Astrocyte (in vitro differentiated cells and primary cell): ENCODE results near the gene GFRA1. TPM values are rescaled to one million over a fixed set of nuclear protein-coding genes. Genes with fewer than 3 reads are reported as not detected.
A peak's percentile ranks its signal among the peaks of the same experiment; 100 is the strongest.

Experiments
- DNase-seq: peaks from one replicate; pipeline ENCODE4 v3.0.0-alpha.2; 2010; ENCODE audit warnings: low read depth
- FAIRE-seq: peaks from 2 replicates; lab custom pipeline; 2011; peaks lifted over from hg19 to GRCh38; lab: Jason Lieb, UNC
- H2AFZ ChIP-seq: 2 replicates; pipeline ENCODE4 v1.6.0; 2012; ENCODE audit warnings: low read depth, low read length, inconsistent platforms
- H3K27ac ChIP-seq: 2 replicates; pipeline ENCODE4 v1.5.1; 2011; ENCODE audit warnings: low read depth, low read length, inconsistent platforms
- H3K27me3 ChIP-seq: 2 replicates; pipeline ENCODE4 v1.6.0; 2011; ENCODE audit warnings: low read length, inconsistent platforms; ENCODE audit not compliant: insufficient read depth
- H3K36me3 ChIP-seq: 2 replicates; pipeline ENCODE4 v1.5.1; 2011; ENCODE audit warnings: low read length, inconsistent platforms; ENCODE audit not compliant: insufficient read depth
- H3K4me1 ChIP-seq: 2 replicates; pipeline ENCODE4 v1.5.1; 2011; ENCODE audit warnings: low read length, inconsistent platforms; ENCODE audit not compliant: insufficient read depth
- H3K4me2 ChIP-seq: 2 replicates; pipeline ENCODE4 v1.6.0; 2012; ENCODE audit warnings: low read length, inconsistent platforms
- H3K4me3 ChIP-seq: 2 replicates; pipeline ENCODE4 v1.5.1; 2011; ENCODE audit warnings: low read depth, mild to moderate bottlenecking, low read length, inconsistent platforms; ENCODE audit not compliant: insufficient read depth
- H3K79me2 ChIP-seq: 2 replicates; pipeline ENCODE4 v1.6.0; 2012; ENCODE audit warnings: mild to moderate bottlenecking, low read length, inconsistent platforms; ENCODE audit not compliant: insufficient read depth
- H3K9ac ChIP-seq: 2 replicates; pipeline ENCODE4 v1.6.0; 2012; ENCODE audit warnings: mild to moderate bottlenecking, low read length, inconsistent platforms
- H3K9me3 ChIP-seq: 2 replicates; pipeline ENCODE4 v1.5.1; 2012; ENCODE audit warnings: low read depth, mild to moderate bottlenecking, low read length, inconsistent platforms; ENCODE audit not compliant: insufficient read depth
- H4K20me1 ChIP-seq: 2 replicates; pipeline ENCODE4 v1.6.0; 2012; ENCODE audit warnings: low read length, inconsistent platforms; ENCODE audit not compliant: insufficient read depth
- H3K27ac Mint-ChIP-seq: one replicate; pipeline ENCODE4 v1.8.0; 2021; ENCODE audit warnings: mild to moderate bottlenecking, mixed read lengths; ENCODE audit not compliant: unreplicated experiment
- H3K27me3 Mint-ChIP-seq: one replicate; pipeline ENCODE4 v1.8.0; 2021; ENCODE audit warnings: low read depth, mixed read lengths; ENCODE audit not compliant: unreplicated experiment
- H3K36me3 Mint-ChIP-seq: one replicate; pipeline ENCODE4 v1.8.0; 2021; ENCODE audit warnings: low read depth, mixed read lengths; ENCODE audit not compliant: unreplicated experiment
- H3K4me1 Mint-ChIP-seq: one replicate; pipeline ENCODE4 v1.8.0; 2021; ENCODE audit warnings: low read depth, mixed read lengths; ENCODE audit not compliant: unreplicated experiment
- H3K4me3 Mint-ChIP-seq: one replicate; pipeline ENCODE4 v1.8.0; 2021; ENCODE audit warnings: mild to moderate bottlenecking, moderate library complexity, mixed read lengths; ENCODE audit not compliant: unreplicated experiment
- H3K9me3 Mint-ChIP-seq: one replicate; pipeline ENCODE4 v1.8.0; 2021; ENCODE audit warnings: mild to moderate bottlenecking, mixed read lengths; ENCODE audit not compliant: unreplicated experiment
- EZH2 ChIP-seq: IDR thresholded peaks from 2 replicates; pipeline ENCODE4 v1.6.1; 2012; ENCODE audit warnings: mild to moderate bottlenecking, low read length, inconsistent platforms; ENCODE audit not compliant: insufficient read depth
- total RNA-seq: library from RNA; stranded (reverse); gene quantifications from 2 replicates; pipeline ENCODE4 v1.2.1, GENCODE V29; 2021
- TF ChIP-seq, protein P1 (sequence below): IDR thresholded peaks from 2 replicates; pipeline ENCODE4 v1.5.1; 2011; ENCODE audit warnings: low read depth, mild to moderate bottlenecking, inconsistent platforms, low read length, moderate library complexity; ENCODE audit not compliant: insufficient read depth

GFRA1 gene
- total RNA-seq, 1 donor from 2014 or later = 24.2 TPM

DNA sequence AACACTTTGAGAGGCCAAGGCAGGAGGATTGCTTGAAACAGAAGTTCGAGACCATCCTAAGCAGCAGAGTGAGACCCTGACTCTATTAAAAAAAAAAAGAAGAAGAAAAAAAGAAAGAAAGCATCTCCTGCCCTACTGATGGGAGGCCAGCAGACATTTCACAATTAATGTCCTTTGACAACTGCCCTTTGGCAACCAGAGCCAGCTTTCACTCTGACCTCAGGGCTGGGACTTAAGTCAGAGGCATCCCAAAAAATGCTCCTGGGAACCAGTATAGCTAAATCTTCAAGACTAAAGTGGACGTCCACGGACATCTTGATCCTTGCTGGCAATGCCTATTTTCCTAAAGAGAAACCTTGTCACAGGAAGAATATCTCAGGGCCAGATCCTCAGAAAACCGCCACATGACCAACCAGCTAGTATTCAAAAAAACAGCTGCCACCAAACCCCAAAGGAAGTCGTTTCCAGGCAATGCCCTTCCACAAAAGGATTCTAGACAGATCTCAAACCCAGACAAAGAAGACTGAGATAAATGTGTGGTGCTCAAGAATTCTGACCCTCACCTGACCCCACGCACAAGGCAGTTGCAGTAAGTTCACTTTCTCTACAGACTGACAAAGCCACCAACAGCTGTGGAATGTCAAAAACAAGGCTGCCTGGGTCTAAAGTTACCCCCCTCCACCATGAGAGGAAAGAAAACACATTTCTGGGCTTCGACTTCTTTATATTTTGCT lies 18.4 kb downstream of the GFRA1 start:
- Histone ChIP-seq H2AFZ (no peak overlapping the region), H3K4me1 (peaks cover 19% of the 10 kb centered on the region), H3K4me3 (no peak overlapping the region), H3K9me3 (no peaks in the 10 kb centered on the region), H3K36me3 (no peaks in the 10 kb centered on the region), H4K20me1 (no peaks in the 10 kb centered on the region), H3K4me2 (peak overlapping the region; percentile 30), H3K27ac (no peak overlapping the region), H3K9ac (no peak overlapping the region), H3K79me2 (no peaks in the 10 kb centered on the region), H3K27me3 (no peaks in the 10 kb centered on the region)
- TF ChIP-seq EZH2 = no peak
- TF ChIP-seq, protein P1, sequence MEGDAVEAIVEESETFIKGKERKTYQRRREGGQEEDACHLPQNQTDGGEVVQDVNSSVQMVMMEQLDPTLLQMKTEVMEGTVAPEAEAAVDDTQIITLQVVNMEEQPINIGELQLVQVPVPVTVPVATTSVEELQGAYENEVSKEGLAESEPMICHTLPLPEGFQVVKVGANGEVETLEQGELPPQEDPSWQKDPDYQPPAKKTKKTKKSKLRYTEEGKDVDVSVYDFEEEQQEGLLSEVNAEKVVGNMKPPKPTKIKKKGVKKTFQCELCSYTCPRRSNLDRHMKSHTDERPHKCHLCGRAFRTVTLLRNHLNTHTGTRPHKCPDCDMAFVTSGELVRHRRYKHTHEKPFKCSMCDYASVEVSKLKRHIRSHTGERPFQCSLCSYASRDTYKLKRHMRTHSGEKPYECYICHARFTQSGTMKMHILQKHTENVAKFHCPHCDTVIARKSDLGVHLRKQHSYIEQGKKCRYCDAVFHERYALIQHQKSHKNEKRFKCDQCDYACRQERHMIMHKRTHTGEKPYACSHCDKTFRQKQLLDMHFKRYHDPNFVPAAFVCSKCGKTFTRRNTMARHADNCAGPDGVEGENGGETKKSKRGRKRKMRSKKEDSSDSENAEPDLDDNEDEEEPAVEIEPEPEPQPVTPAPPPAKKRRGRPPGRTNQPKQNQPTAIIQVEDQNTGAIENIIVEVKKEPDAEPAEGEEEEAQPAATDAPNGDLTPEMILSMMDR = no peak
- Mint-ChIP-seq H3K27me3 (peaks cover 18% of the 10 kb centered on the region), H3K36me3 (no peaks in the 10 kb centered on the region), H3K4me1 (peaks cover 17% of the 10 kb centered on the region), H3K9me3 (peaks cover 2% of the 10 kb centered on the region), H3K27ac (peak overlapping the region; percentile 35), H3K4me3 (no peak overlapping the region)
- FAIRE-seq = no peak
- DNase-seq = peak; percentile 73

DNA sequence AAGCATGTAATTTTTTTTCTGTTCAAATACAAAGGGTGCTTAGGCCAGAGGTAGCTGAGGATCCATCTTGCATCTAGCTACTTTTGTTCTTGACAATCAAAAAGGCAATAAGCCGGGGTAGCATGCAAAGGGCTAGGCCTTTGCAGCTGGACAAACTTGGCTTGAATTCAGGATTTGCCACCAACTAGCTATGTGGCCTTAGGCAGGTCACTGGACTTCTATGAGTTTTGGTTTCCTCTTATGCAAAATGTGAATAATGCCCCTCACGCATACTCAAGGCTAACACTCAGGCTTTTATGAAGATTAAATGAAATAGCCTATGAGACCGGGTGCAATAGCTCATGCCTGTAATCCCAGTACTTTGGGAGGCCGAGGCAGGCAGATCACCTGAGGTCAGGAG lies 19.3 kb downstream of the GFRA1 start:
- H3K9ac ChIP-seq = no peak overlapping the region
- no peak overlapping the region for H2AFZ ChIP-seq
- FAIRE-seq = no peak
- H3K79me2 ChIP-seq = no peaks in the 10 kb centered on the region
- H3K4me2 ChIP-seq = no peak overlapping the region
- H3K27me3 ChIP-seq = no peaks in the 10 kb centered on the region
- H3K9me3 ChIP-seq = no peaks in the 10 kb centered on the region
- TF ChIP-seq, protein P1 = no peak
- no peak for TF ChIP-seq EZH2
- peaks cover 19% of the 10 kb centered on the region for H3K4me1 ChIP-seq
- H3K9me3 Mint-ChIP-seq = peaks cover 2% of the 10 kb centered on the region
- peaks cover 17% of the 10 kb centered on the region for H3K4me1 Mint-ChIP-seq
- no peaks in the 10 kb centered on the region for H3K36me3 Mint-ChIP-seq
- peaks cover 18% of the 10 kb centered on the region for H3K27me3 Mint-ChIP-seq
- H3K27ac ChIP-seq = no peak overlapping the region
- no peak overlapping the region for H3K4me3 Mint-ChIP-seq
- no peak overlapping the region for H3K27ac Mint-ChIP-seq
- no peaks in the 10 kb centered on the region for H3K36me3 ChIP-seq
- H3K4me3 ChIP-seq = no peak overlapping the region
- no peaks in the 10 kb centered on the region for H4K20me1 ChIP-seq
- no peak for DNase-seq
